OCI-LY7 (cell line): ENCODE measurements around the gene PARVG. TPM values are rescaled to one million over a fixed set of nuclear protein-coding genes. Genes with fewer than 3 reads are reported as not detected.

ENCODE experiments used
- BruUV-seq: library from RNA; stranded (reverse); fragments of 400-500 nt; replicated peaks from 2 replicates; lab custom pipeline; 2021; lab: Mats Ljungman, UMichigan
- CTCF ChIA-PET: fragments of 300-600 bp; sonication (Branson Sonifier 250); formaldehyde crosslinking; loops from one replicate; lab custom pipeline; 2022; ENCODE audit warnings: antibody characterized with exemption; ENCODE audit not compliant: unreplicated experiment; lab: Charles Lee
- POLR2A ChIA-PET: fragments of 300-600 bp; sonication (Branson Sonifier 250); formaldehyde crosslinking; loops from one replicate; lab custom pipeline; 2022; ENCODE audit warnings: antibody characterized with exemption; lab: Charles Lee
- DNase-seq: peaks from one replicate; pipeline ENCODE4 v3.0.0-alpha.2; 2015; ENCODE audit warnings: low spot score
- H2AFZ ChIP-seq: fragments of 200-600 bp; sonication (generic), shearing (Covaris generic); 2 replicates; pipeline ENCODE4 v1.6.1; 2014; ENCODE audit warnings: mild to moderate bottlenecking, antibody characterized with exemption, low read length, moderate library complexity
- H3K27ac ChIP-seq: fragments of 200-600 bp; sonication (generic); 2 replicates; pipeline ENCODE4 v1.5.1; 2014; ENCODE audit warnings: mixed run types, low read depth, mild to moderate bottlenecking, moderate library complexity, low read length, inconsistent platforms; ENCODE audit not compliant: poor library complexity, severe bottlenecking
- H3K36me3 ChIP-seq: fragments of 200-600 bp; sonication (generic); 2 replicates; pipeline ENCODE4 v1.6.1; 2014; ENCODE audit warnings: mild to moderate bottlenecking, antibody characterized with exemption, low read length, moderate library complexity, mixed read lengths; ENCODE audit not compliant: insufficient read depth
- H3K4me1 ChIP-seq: fragments of 200-600 bp; sonication (generic); 2 replicates; pipeline ENCODE4 v1.5.1; 2014; ENCODE audit warnings: mild to moderate bottlenecking, low read length; ENCODE audit not compliant: insufficient read depth, poor library complexity, severe bottlenecking
- H3K4me2 ChIP-seq: fragments of 200-600 bp; sonication (generic); 2 replicates; pipeline ENCODE4 v1.6.1; 2014; ENCODE audit warnings: mild to moderate bottlenecking, low read length
- H3K4me3 ChIP-seq: fragments of 200-600 bp; sonication (generic); 2 replicates; pipeline ENCODE4 v1.5.1; 2014; ENCODE audit warnings: mild to moderate bottlenecking, low read depth, low read length; ENCODE audit not compliant: poor library complexity, severe bottlenecking
- H3K79me2 ChIP-seq: fragments of 200-600 bp; sonication (generic); 2 replicates; pipeline ENCODE4 v1.6.1; 2016; ENCODE audit warnings: low read depth, mild to moderate bottlenecking, low read length, moderate library complexity, mixed read lengths; ENCODE audit not compliant: insufficient read depth
- H3K9me2 ChIP-seq: fragments of 200-600 bp; sonication (generic); 2 replicates; pipeline ENCODE4 v1.6.1; 2016; ENCODE audit warnings: mild to moderate bottlenecking, low read length, mixed read lengths; ENCODE audit not compliant: insufficient read depth
- H3K9me3 ChIP-seq: fragments of 200-600 bp; sonication (generic); 2 replicates; pipeline ENCODE4 v1.6.1; 2014; ENCODE audit warnings: mild to moderate bottlenecking, mixed run types, low read length, mixed read lengths
- H4K20me1 ChIP-seq: fragments of 200-600 bp; sonication (generic); 2 replicates; pipeline ENCODE4 v1.6.1; 2014; ENCODE audit warnings: mild to moderate bottlenecking, antibody characterized with exemption, low read length, moderate library complexity, mixed read lengths; ENCODE audit not compliant: insufficient read depth
- CTCF ChIP-seq: fragments of 200-600 bp; sonication (generic); conservative IDR thresholded peaks from 2 replicates; pipeline ENCODE4 v1.5.1; 2014; ENCODE audit warnings: mild to moderate bottlenecking, antibody characterized with exemption, low read length, moderate library complexity, mixed read lengths
- EZH2phosphoT487 ChIP-seq: fragments of 200-600 bp; sonication (generic); IDR thresholded peaks from 2 replicates; pipeline ENCODE4 v1.6.1; 2018; ENCODE audit warnings: low read depth, borderline replicate concordance, mild to moderate bottlenecking, mixed run types, antibody characterized with exemption, low read length, moderate library complexity, mixed read lengths
- intact Hi-C: fragments of 100-400 bp; cut with micrococcal nuclease; formaldehyde crosslinking; loops from one replicate; pipeline ENCODE4 v1.10.0; 2022; ENCODE audit not compliant: unreplicated experiment
- total RNA-seq, 2 experiments: library from RNA; depleted of rRNA in 1 of 2; stranded (reverse); fragments of >200 nt in 1 of 2; shearing (Covaris generic) in 1 of 2; gene quantifications; 2 replicates each; pipeline ENCODE4 v1.2.3, GENCODE V29; 2014 to 2022

Gene PARVG
- total RNA-seq, 2 experiments from 2014 or later: 0.85 to 7.7 TPM

- Histone ChIP-seq H4K20me1 (no peaks in the 10 kb centered on the region), H3K9me3 (no peaks in the 10 kb centered on the region), H3K4me2 (no peak overlapping the region), H3K4me1 (no peaks in the 10 kb centered on the region), H3K79me2 (no peaks in the 10 kb centered on the region), H3K9me2 (no peaks in the 10 kb centered on the region), H2AFZ (no peak overlapping the region), H3K27ac (no peak overlapping the region), H3K4me3 (no peak overlapping the region), H3K36me3 (no peaks in the 10 kb centered on the region)
- intact Hi-C loops: no loop called here
- ChIA-PET POLR2A (no interaction called here), CTCF (no interaction called here)
- no TSS peak for BruUV-seq
- TF ChIP-seq CTCF (no peak), EZH2phosphoT487 (no peak)
- DNase-seq: no peak
Measured at GRCh38 chr22:44143105-44143474, 37.6 kb upstream of the PARVG start.

GRCh38 chr22:44143579-44143978, 37.1 kb upstream of the PARVG start:
- POLR2A ChIA-PET: no interaction called here
- H3K27ac ChIP-seq: no peak overlapping the region
- intact Hi-C loops: no loop called here
- DNase-seq: no peak
- H2AFZ ChIP-seq: no peak overlapping the region
- H3K9me3 ChIP-seq: no peaks in the 10 kb centered on the region
- H3K4me3 ChIP-seq: no peak overlapping the region
- no peak for TF ChIP-seq CTCF
- no peak for TF ChIP-seq EZH2phosphoT487
- no peaks in the 10 kb centered on the region for H3K4me1 ChIP-seq
- no peaks in the 10 kb centered on the region for H3K9me2 ChIP-seq
- no peaks in the 10 kb centered on the region for H4K20me1 ChIP-seq
- H3K36me3 ChIP-seq: no peaks in the 10 kb centered on the region
- no peak overlapping the region for H3K4me2 ChIP-seq
- no peaks in the 10 kb centered on the region for H3K79me2 ChIP-seq
- no TSS peak for BruUV-seq
- CTCF ChIA-PET: no interaction called here

GRCh38 chr22:44144046-44144569, 36.6 kb upstream of the PARVG start:
- intact Hi-C loops: no loop called here
- DNase-seq: no peak
- Histone ChIP-seq H3K36me3 (no peaks in the 10 kb centered on the region), H3K9me2 (no peaks in the 10 kb centered on the region), H3K27ac (no peak overlapping the region), H3K4me2 (no peak overlapping the region), H4K20me1 (no peaks in the 10 kb centered on the region), H2AFZ (no peak overlapping the region), H3K4me3 (no peak overlapping the region), H3K79me2 (no peaks in the 10 kb centered on the region), H3K9me3 (no peaks in the 10 kb centered on the region), H3K4me1 (no peaks in the 10 kb centered on the region)
- TF ChIP-seq EZH2phosphoT487 (no peak), CTCF (no peak)
- BruUV-seq: no TSS peak
- ChIA-PET POLR2A (no interaction called here), CTCF (no interaction called here)
